GM19035 (cell line): ENCODE measurements around the gene FAM72A.
A peak's percentile ranks its signal among the peaks of the same experiment; 100 is the strongest.
"Not testable (repeated sequence)": the region's sequence is repeated elsewhere in the genome, so short reads cannot be mapped to it uniquely, and the experiment has no call there.

Source experiments
- ATAC-seq: cut with Tn5 transposase; IDR thresholded peaks from one replicate; pipeline ENCODE4 v1.9.1; 2021; ENCODE audit not compliant: unreplicated experiment

The FAM72A gene

DNA sequence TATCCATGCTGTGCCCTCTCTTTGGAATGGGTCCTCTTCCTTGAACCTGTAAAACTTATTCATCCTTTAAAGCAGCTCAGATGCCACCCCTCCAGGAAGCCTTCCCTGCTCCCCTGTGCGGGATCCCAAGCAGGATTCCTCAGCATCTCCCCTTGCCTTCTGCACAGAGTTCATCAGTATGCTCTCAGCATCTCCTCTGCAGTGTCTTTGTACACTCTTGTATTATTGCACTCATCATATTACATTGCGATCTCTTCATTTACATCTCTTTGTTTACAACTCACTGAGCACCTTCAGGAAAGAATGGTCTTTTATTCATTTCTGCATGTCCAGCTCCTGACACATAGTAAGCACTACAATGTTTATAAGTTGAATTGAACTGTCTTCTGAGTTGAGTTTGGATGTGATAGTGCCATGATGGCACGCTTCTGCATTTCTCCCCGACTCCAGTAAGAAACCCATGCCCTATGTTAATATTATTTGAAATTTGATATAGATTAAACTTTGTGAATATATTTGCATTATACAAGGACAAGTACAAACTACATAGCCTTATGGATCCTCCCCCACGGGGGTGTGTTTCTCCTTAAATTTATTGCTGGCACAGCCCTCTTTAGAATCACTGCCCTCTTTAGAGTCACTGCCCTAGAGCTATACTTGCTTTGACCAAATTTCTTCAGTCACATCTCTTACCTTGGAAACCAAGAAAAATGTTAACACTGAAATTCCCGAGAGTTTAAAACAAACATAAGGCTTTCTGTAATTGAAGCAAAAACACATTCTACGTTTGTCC lies 13.2 kb upstream of the FAM72A start:
- not testable (repeated sequence) for ATAC-seq

- ATAC-seq = not testable (repeated sequence)
Measured at GRCh38 chr1:206210802-206211201, 8.2 kb upstream of the FAM72A start.

- ATAC-seq = not testable (repeated sequence)
Measured at GRCh38 chr1:206205569-206205968, 2.9 kb upstream of the FAM72A start.

GRCh38 chr1:206204871-206205270 lies 2.2 kb upstream of the FAM72A start:
- not testable (repeated sequence) for ATAC-seq

GRCh38 chr1:206204159-206204511 lies 1.5 kb upstream of the FAM72A start:
- ATAC-seq = not testable (repeated sequence)

DNA sequence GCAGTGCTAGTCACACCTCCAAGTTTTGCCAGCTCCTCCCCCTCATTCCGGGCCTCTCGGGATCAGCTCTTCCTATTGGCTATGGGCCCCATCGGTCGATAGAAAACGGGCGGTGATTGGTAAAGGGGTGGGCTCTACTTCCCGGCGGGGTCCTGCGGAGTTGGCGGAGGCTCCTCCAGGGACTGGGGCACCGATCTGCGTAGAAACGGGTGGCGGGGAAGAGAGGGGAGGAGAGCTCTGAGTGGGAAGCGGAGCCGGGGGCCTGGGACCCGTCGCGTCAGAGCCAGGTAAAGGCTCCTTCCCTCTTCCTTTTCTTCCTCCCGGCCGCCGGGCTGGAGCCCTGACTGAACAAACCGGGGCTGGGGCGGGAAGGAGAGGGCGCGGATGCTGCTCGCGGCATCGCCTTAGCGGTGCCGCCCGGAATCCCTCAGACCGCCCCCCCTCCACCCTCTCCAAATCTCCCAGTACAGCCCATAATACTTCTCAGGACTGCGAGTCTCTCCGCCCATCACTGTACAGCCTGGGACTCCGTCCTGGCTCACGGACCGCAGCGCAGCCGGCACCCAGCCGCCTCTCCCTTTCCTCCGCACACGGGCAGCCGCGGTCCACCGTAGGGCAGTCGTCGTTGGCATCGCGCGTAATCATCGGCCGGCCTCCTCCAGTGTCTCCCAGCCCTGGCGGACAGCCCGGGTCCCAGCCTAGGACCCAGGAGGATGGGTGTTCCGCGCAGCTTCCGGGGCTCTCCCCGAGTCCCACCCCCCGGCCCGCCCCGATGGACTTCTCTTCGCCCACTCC lies 922 bp upstream of the FAM72A start, which contains the start of gene SRGAP2:
SRGAP2 (plus strand) TSS at position 178 of the 795 bp plus-strand sequence. CDS start 2,430 bp downstream, outside the sequence.
- peak; percentile 3 for ATAC-seq

GRCh38 chr1:206196748-206197424 lies 5.8 kb downstream of the FAM72A start:
- ATAC-seq = not testable (repeated sequence)

DNA sequence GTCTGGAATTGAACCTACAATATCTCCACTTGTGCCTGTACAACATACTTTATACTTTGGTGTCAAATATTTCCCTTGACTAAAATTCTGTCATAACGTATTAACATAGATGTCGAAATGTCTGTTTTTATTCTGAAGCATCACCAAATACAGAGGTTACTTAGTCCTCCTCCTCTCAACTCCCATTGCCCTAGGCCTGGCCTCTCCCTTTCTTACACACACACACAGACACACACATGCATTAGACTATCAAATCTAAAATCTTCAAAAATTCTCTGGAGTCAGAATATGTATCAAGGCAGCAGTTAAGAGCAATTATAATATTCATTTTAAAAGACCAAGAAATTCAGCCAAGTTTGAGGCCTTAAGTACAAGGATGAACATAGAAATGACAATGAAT lies 7.5 kb downstream of the FAM72A start:
- ATAC-seq = not testable (repeated sequence)

DNA sequence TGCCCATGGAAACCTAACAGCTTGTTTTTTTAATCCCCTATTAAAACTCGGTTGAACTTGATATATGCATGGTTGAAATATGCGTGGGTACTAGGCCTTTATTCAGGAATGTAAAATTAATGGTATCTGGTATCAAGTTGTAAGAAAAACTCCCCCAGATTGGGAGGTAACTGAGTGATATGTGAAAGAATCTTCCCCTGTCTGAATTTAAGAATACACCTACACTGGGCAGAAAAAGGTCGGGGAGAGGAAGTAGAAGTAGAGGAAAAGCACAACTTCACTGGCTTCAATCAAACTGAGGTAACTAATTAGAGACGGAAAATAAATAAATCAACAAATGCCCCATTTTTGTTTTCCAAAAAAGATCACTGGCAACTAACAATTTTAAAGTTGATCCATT lies 15.8 kb downstream of the FAM72A start:
- not testable (repeated sequence) for ATAC-seq

DNA sequence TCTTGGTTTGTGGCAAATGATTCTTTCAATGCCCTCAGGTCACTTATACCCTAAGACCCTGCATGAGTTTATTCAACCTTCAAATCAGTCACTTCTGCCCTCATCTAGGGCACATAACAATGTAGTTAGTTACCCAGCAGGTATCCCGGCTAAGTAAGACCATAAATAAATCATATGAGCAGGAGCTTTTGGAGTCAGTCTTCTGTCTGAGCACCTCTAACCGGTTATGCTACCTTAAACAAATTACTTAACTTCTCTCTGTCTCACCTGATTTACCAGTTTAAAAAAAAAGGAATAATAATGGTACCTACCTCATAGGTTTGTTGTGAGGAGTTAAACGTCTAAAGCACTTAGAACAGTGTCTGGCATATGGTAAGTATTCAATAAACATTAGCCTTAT lies 16.9 kb downstream of the FAM72A start:
- not testable (repeated sequence) for ATAC-seq

DNA sequence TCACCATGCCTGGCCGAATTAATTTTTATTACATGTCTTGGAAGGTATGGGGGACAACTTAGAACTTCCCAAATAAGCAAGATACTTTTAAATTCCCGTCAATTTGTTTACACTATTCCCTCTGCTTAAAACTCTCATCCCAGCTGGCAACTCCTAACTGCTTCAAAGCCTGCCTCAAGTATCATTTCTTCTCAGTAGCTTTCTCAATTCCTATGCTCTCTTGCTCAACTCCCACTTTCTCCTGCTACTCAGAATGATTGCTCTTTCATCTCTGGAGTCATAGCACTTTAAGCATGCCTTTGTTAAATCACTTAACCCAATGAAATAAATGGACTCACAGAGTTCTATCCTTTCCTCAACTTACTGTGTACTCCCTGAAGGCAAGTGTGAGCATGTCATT lies 18.9 kb downstream of the FAM72A start:
- not testable (repeated sequence) for ATAC-seq

DNA sequence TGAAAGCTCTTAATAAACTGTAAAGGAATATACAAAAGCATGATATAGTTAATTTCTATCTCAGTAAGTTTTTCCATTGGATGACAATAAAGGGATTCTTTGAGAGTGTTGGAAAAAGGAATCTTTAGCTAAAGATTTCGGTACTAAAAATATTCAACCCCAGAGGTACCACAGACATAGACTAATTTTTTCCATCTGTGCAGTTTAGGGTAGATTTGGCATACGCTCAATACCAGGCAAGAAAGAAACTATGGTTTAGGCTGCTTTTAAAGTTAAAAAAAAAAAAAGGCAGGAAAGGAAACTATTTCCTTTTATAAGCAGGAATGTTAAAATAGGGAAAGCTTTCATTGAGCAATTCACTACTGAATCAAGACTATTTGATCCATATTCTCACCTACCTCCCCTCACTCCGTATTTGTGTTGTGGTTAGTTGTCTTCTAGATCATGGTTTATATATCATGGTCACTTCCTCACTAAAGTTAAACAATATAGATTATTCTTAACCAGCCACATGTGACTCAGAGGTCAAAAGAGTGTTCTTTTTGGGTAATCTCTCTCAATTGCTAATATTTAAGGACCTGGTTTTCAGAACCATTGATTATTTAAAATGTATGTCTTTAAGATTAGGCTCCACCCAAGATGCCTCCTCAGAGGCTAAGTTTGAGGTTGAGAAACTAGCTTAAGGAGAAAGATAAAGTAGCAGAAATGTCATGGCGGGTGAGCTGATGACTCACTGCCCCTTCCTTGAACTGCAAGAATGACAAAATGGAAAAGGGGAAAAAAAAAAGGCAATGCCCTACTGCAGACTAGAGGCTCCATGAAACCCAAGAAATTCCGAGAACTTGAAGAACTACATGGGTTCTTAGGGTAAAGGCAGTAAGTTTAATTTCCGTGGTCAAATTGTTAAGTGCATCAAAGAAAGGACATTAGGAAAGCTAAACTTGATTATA lies 20.0 kb downstream of the FAM72A start:
- not testable (repeated sequence) for ATAC-seq

GRCh38 chr1:206179666-206180065 lies 23.0 kb downstream of the FAM72A start:
- not testable (repeated sequence) for ATAC-seq

DNA sequence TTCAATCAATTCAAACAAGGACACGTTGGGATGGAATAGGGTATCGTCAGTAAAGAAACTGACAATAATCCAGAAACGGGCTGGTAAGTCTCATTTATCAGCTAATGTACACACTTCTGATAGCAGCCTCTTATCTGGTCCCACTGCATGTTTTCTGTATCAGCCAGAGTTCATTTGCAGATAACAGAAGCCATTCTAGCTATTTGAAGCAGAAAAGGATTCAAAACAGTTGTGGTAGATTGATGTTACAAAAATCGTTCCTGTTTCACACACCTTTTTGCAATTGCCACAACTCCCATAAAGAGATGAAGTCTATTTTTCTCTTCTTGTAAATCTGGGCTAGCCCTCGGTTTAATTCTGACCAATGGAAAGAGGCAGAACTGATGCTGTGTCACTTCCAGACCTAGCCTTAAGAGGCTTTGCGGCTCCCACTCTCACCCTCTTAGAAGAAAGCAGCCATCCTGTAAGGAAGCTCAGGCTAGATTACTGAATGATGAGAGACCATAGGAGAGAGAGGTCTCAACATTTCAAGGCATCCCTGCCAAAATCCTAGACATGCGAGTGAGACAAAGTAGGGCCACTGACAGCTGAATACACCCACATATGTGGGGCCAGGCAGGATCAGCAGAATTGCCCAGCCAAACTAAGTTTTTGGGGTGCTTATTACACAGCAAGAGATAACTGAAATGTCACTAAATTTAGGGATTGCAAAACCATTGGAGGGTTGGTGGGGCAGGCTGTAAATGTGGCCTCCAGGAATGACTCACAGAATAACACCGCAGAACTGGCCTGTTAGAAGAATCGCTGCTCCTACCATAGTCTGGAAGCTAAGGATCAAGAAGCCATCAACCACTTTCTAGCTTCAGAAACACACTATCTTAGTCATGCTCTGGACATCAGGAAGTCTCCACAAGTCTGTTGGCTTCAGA lies 24.3 kb downstream of the FAM72A start:
- ATAC-seq = not testable (repeated sequence)

- ATAC-seq = not testable (repeated sequence)
Measured at GRCh38 chr1:206176114-206176502, 26.5 kb downstream of the FAM72A start.

- not testable (repeated sequence) for ATAC-seq
Measured at GRCh38 chr1:206175459-206176113, 27.1 kb downstream of the FAM72A start.

DNA sequence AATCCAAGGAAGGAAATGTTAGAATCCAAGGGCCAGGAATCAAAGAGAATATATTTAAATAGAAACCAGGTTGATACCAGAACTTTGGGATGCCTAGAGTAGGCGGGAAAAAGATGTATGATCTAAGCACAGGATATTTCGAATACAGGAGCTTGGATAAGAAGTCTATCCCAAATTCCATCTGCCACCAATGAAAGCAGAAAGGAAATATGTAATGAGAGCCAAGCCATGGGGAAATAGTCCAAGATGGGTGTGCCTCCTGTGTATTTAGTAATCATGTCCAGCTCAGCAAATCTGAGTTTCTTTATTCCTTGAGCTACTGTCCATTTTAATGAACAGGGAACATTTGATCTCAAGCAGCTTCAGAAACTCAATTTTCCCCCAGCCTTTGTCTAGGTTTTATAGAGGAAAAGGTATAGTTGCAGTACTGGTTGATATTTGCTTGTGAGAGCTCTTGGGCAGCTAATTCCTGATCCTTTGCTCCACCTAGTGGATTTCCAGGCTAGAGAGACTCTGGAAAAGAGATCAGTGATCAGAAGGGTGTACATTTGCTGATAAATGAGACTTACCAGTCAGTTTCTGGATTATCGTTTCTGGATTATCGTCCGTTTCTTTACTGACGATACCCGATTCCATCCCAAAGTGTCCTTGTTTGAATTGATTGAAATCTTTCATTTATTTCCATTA lies 28.3 kb downstream of the FAM72A start:
- not testable (repeated sequence) for ATAC-seq

DNA sequence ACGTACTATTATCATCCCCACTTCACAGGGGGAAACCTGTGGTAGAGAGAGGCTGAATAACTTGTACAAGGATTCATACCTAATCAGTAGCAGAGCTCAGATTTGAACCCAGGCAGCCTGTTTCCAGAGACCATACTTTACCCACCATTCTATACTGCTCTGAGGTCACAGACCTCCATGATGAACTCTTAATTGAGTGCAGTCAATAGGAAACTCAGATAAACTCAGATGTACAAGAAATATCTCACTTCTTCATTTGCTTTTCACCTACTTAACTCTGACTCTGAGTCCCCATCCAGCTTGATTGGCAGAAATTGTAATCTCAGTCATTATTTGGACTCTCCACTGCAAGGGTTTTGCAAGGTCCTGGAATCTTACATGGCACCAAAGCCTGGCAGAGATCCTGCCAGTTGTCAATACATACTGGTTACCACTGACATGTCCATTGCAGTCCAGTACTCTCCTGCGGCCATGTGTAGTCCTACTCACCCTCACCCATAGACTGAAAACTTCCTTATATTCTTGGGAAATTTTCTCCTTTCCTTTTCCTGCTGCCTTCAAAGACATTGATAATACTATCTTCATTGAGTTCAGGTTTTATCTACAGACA lies 29.4 kb downstream of the FAM72A start:
- ATAC-seq = not testable (repeated sequence)
